ENCODE measurements around the gene KLHL26. TPM values are rescaled to one million over a fixed set of nuclear protein-coding genes. Genes with fewer than 3 reads are reported as not detected.

The KLHL26 gene
- total and polyA plus RNA-seq, 9 of the 15 experiments (the other 6 are each of a cell fraction or from before 2014, with no cell fraction given): 0.13 to 13.3 (median 1.4) TPM

DNA sequence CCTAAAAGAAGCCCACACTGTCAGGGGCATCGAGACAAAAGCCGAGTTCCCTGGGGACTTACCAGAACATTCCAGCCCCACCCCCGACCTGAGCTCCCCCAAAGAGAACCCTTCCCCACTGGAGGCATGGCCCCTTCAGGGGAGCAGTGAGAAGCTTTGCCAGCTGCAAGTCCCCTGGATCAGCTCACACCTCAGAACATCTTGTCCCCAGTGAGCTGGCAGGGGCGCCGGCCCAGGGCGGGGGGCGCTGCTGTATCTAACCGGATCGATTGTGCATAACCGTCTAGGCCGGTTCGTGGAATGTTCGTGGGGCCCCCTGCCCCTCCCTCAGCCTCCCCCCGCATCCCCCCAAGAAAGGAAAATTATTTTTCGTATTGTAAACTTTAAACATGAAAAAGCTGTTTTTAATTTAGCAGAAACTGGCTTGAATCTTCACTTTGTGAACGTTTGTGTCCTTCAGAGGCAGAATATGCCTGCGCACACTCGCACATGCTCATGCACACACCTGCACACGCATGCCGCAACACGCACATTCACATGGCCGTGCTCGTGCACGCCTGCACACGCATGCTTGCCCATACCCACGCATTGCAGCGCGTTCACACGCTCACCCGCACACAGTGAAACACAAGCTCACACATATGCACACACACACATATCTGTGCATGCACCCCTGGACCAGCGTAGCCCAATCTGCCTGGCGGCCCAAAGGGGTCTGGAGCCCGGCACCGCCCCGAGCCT is 34.6 kb downstream of the KLHL26 start (continued):
- TF ChIP-seq PHF21A (IDR thresholded peaks at IDR 0.05; ENCODE audit: borderline replicate concordance, low read depth) (no peak), ILF3 (IDR thresholded peaks at IDR 0.05; ENCODE audit: borderline replicate concordance) (no peak), ASH1L (IDR thresholded peaks at IDR 0.05; ENCODE audit: borderline replicate concordance, low read depth, partially characterized antibody) (no peak), MCM2 (IDR thresholded peaks at IDR 0.05; ENCODE audit: low read depth) (no peak)

DNA sequence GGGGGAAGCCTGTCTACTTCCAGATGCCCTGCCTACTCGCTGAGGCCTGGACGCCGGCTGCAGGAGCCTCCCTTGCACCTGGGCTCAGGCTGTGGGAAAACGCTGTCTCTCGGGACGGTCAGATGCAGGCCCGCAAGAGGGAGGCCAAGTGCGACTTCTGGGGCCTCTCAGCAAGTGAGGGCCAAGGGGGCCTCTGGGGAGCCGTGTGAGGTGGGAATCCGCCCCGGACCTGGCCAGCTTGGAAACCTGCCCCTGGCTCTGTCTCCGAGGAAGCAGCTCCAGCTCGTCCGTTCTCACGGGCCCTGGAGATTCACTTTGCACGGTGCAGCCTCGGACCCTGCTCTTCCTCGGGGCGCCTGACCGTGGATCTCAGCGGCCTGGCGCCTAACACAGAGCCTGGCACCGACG is 35.2 kb downstream of the KLHL26 start:
- Histone ChIP-seq H4K20me1 (replicated peaks; ENCODE audit: control insufficient read depth, insufficient read depth, low read length) (no peaks in the 10 kb centered on the region), H3K4me2 (ENCODE audit: insufficient read depth, low read length) (no peak overlapping the region), H2AFZ (ENCODE audit: low read depth, low read length) (no peak overlapping the region), H3K4me3 (no peak overlapping the region), H3K4me1 (replicated peaks in 1 of 2; ENCODE audit: control insufficient read depth in 2 of 2, insufficient read depth in 2 of 2, low read length in 2 of 2) (peaks cover 0 to 15% of the 10 kb centered on the region in 2 experiments; a peak in 2 of 5 replicates), H3K36me3 (ENCODE audit: control insufficient read depth, insufficient read depth, low read length) (peaks cover 20% of the 10 kb centered on the region; the same call in 1 of the 3 replicates), H3K27ac (ENCODE audit: extremely low read depth, low read depth, low read length) (no peak overlapping the region), H3K27me3 (ENCODE audit: control insufficient read depth in 2 of 2, insufficient read depth in 2 of 2, low read length in 2 of 2) (no peaks in the 10 kb centered on the region), H3K9ac (ENCODE audit: insufficient read depth in 1 of 2, low read depth in 2 of 2, low read length in 2 of 2) (peak overlapping the region in 1 of 2 experiments; percentile 43; a peak in 1 of 4 replicates), H3K79me2 (ENCODE audit: control insufficient read depth, insufficient read depth, low read length) (no peaks in the 10 kb centered on the region), H3K9me3 (replicated peaks; ENCODE audit: control insufficient read depth, insufficient read depth, low read depth, low read length) (peaks cover 4% of the 10 kb centered on the region), H3K9me1 (ENCODE audit: control insufficient read depth, insufficient read depth, low read length) (no peaks in the 10 kb centered on the region)
- TF ChIP-seq POLR2G (IDR thresholded peaks at IDR 0.05; ENCODE audit: low read depth, low read length) (peak; percentile 64), ZNF644 (tag; IDR thresholded peaks at IDR 0.05; ENCODE audit: low read depth) (no peak), FOS (IDR thresholded peaks at IDR 0.05; ENCODE audit: extremely low read depth, insufficient read length) (no peak), HNRNPLL (IDR thresholded peaks at IDR 0.05; ENCODE audit: low read depth, low read length, poor library complexity, severe bottlenecking) (peak; percentile 53)
- TF ChIP-seq, protein P1, sequence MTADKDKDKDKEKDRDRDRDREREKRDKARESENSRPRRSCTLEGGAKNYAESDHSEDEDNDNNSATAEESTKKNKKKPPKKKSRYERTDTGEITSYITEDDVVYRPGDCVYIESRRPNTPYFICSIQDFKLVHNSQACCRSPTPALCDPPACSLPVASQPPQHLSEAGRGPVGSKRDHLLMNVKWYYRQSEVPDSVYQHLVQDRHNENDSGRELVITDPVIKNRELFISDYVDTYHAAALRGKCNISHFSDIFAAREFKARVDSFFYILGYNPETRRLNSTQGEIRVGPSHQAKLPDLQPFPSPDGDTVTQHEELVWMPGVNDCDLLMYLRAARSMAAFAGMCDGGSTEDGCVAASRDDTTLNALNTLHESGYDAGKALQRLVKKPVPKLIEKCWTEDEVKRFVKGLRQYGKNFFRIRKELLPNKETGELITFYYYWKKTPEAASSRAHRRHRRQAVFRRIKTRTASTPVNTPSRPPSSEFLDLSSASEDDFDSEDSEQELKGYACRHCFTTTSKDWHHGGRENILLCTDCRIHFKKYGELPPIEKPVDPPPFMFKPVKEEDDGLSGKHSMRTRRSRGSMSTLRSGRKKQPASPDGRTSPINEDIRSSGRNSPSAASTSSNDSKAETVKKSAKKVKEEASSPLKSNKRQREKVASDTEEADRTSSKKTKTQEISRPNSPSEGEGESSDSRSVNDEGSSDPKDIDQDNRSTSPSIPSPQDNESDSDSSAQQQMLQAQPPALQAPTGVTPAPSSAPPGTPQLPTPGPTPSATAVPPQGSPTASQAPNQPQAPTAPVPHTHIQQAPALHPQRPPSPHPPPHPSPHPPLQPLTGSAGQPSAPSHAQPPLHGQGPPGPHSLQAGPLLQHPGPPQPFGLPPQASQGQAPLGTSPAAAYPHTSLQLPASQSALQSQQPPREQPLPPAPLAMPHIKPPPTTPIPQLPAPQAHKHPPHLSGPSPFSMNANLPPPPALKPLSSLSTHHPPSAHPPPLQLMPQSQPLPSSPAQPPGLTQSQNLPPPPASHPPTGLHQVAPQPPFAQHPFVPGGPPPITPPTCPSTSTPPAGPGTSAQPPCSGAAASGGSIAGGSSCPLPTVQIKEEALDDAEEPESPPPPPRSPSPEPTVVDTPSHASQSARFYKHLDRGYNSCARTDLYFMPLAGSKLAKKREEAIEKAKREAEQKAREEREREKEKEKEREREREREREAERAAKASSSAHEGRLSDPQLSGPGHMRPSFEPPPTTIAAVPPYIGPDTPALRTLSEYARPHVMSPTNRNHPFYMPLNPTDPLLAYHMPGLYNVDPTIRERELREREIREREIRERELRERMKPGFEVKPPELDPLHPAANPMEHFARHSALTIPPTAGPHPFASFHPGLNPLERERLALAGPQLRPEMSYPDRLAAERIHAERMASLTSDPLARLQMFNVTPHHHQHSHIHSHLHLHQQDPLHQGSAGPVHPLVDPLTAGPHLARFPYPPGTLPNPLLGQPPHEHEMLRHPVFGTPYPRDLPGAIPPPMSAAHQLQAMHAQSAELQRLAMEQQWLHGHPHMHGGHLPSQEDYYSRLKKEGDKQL (CRISPR knock-in tag; IDR thresholded peaks at IDR 0.05; ENCODE audit: borderline replicate concordance): no peak
- in situ Hi-C loops (cut with MboI) (no loop called here), intact Hi-C loops (cut with micrococcal nuclease) (no loop called here)
- no TSS peak for BruUV-seq (replicated peaks)
- no peak for ATAC-seq
- POLR2A ChIA-PET: interaction anchor here (0.6 to 1.0 kb wide), 3 partner anchors 14 to 78 kb away, joined by 3 read pairs; no protein-coding TSS in a partner anchor
- DNase-seq (ENCODE audit: extremely low read depth in 1 of 4, low spot score in 3 of 4): no peak
- CTCF ChIA-PET (ENCODE audit: low intra/inter-chr PET ratio): interaction anchor here (0.6 kb wide), 1 partner anchor 423 kb away, joined by 3 read pairs; no protein-coding TSS in a partner anchor
- no peak for FAIRE-seq
- 63% methylated on average over 22 of the region's 24 CpGs for WGBS (ENCODE audit: insufficient coverage, low coverage, missing lambda C conversion rate)
